Lower leg skin (tissue), 3 donors: Measurements from ENCODE around the gene NOS3.

ENCODE experiments used
- POLR2A ChIP-seq, 2 donors: fragments of 450-650 bp; IDR thresholded peaks; one replicate each; pipeline ENCODE4 v1.6.1; 2016 to 2017; ENCODE audit warnings: antibody characterized with exemption in 2 of 2, mild to moderate bottlenecking in 1 of 2, moderate library complexity in 1 of 2
- TF ChIP-seq, protein P1 (sequence below), 3 donors: fragments of 450-650 bp; IDR thresholded peaks; one replicate each; pipeline ENCODE4 v1.5.1; 2016; ENCODE audit warnings: antibody characterized with exemption in 3 of 3, mild to moderate bottlenecking in 3 of 3, moderate library complexity in 2 of 3

DNA sequence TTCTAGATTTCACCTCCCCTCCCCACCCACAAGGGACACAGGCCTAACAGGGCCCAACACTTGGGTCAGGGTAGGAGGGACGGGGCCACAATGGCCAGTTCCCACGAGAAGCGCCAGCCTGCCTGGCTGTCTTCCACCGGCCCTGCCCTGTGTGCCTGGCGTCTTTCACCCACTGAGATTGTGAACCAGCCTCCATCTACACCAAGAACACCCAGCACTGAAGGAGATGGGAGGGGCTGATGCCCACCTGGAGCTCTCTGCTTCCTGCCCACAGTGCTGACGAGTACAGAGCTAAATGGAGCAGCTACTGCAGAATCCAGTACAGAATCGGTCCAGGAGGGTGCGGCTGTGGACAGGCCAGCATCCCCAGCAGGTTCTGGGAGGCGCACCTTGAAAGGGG is 55.1 kb downstream of the NOS3 start:
- TF ChIP-seq, protein P1, sequence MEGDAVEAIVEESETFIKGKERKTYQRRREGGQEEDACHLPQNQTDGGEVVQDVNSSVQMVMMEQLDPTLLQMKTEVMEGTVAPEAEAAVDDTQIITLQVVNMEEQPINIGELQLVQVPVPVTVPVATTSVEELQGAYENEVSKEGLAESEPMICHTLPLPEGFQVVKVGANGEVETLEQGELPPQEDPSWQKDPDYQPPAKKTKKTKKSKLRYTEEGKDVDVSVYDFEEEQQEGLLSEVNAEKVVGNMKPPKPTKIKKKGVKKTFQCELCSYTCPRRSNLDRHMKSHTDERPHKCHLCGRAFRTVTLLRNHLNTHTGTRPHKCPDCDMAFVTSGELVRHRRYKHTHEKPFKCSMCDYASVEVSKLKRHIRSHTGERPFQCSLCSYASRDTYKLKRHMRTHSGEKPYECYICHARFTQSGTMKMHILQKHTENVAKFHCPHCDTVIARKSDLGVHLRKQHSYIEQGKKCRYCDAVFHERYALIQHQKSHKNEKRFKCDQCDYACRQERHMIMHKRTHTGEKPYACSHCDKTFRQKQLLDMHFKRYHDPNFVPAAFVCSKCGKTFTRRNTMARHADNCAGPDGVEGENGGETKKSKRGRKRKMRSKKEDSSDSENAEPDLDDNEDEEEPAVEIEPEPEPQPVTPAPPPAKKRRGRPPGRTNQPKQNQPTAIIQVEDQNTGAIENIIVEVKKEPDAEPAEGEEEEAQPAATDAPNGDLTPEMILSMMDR (IDR thresholded peaks at IDR 0.05) = no peak
- no peak for TF ChIP-seq POLR2A (IDR thresholded peaks at IDR 0.05)
